Keratinocyte (primary cell): ENCODE measurements around the gene CYTIP. TPM values are rescaled to one million over a fixed set of nuclear protein-coding genes. Genes with fewer than 3 reads are reported as not detected.

Experiments
- DNase-seq: peaks from one replicate; pipeline ENCODE4 v3.0.0-alpha.2; 2011; ENCODE audit warnings: low read depth, missing footprints, low spot score
- FAIRE-seq: peaks from 2 replicates; lab custom pipeline; 2011; peaks lifted over from hg19 to GRCh38; lab: Jason Lieb, UNC
- H2AFZ ChIP-seq: 2 replicates; pipeline ENCODE4 v1.6.0; 2012; ENCODE audit warnings: low read length, control low read depth, inconsistent platforms; ENCODE audit not compliant: control insufficient read depth
- H3K27ac ChIP-seq: 2 replicates; pipeline ENCODE4 v1.5.1; 2011; ENCODE audit warnings: low read length; ENCODE audit not compliant: control insufficient read depth, insufficient read depth
- H3K27me3 ChIP-seq: 3 replicates; pipeline ENCODE4 v1.6.0; 2011; ENCODE audit warnings: low read length; ENCODE audit not compliant: control insufficient read depth, insufficient read depth; ENCODE audit errors: extremely low read depth
- H3K36me3 ChIP-seq, 2 experiments: 2 replicates in 1 of 2; 3 replicates in 1 of 2; pipeline ENCODE4 v1.5.1; 2011; ENCODE audit warnings: low read length in 2 of 2, mild to moderate bottlenecking in 1 of 2; ENCODE audit not compliant: control insufficient read depth in 2 of 2, insufficient read depth in 2 of 2; ENCODE audit errors: extremely low read depth in 1 of 2
- H3K4me1 ChIP-seq: 3 replicates; pipeline ENCODE4 v1.5.1; 2011; ENCODE audit warnings: low read length; ENCODE audit not compliant: control insufficient read depth, insufficient read depth; ENCODE audit errors: extremely low read depth
- H3K4me2 ChIP-seq: 3 replicates; pipeline ENCODE4 v1.6.0; 2011; ENCODE audit warnings: low read depth, low read length; ENCODE audit not compliant: control insufficient read depth, insufficient read depth; ENCODE audit errors: extremely low read depth
- H3K4me3 ChIP-seq, 3 experiments: fragments of 200-600 bp in 1 of 3; sonication (generic) in 1 of 3; 2 replicates in 2 of 3; 3 replicates in 1 of 3; pipeline ENCODE4 v1.5.1; 2011 to 2016; ENCODE audit warnings: low read length in 3 of 3, mild to moderate bottlenecking in 3 of 3, control low read depth in 2 of 3, inconsistent platforms in 1 of 3, low read depth in 1 of 3, mixed read lengths in 1 of 3, mixed run types in 1 of 3, moderate library complexity in 1 of 3; ENCODE audit not compliant: control insufficient read depth in 2 of 3, insufficient read depth in 2 of 3; ENCODE audit errors: extremely low read depth in 1 of 3
- H3K79me2 ChIP-seq: 2 replicates; pipeline ENCODE4 v1.6.0; 2012; ENCODE audit warnings: low read length; ENCODE audit not compliant: control insufficient read depth, insufficient read depth
- H3K9ac ChIP-seq: 3 replicates; pipeline ENCODE4 v1.6.0; 2011; ENCODE audit warnings: low read length; ENCODE audit not compliant: control insufficient read depth, insufficient read depth; ENCODE audit errors: extremely low read depth
- H3K9me1 ChIP-seq: 3 replicates; pipeline ENCODE4 v1.6.0; 2011; ENCODE audit warnings: low read length; ENCODE audit not compliant: control insufficient read depth, insufficient read depth; ENCODE audit errors: extremely low read depth
- H3K9me3 ChIP-seq: 2 replicates; pipeline ENCODE4 v1.5.1; 2012; ENCODE audit warnings: low read depth, low read length; ENCODE audit not compliant: control insufficient read depth
- H4K20me1 ChIP-seq: 3 replicates; pipeline ENCODE4 v1.6.0; 2011; ENCODE audit warnings: low read length; ENCODE audit not compliant: control insufficient read depth, insufficient read depth; ENCODE audit errors: extremely low read depth
- CTCF ChIP-seq, 3 experiments: IDR thresholded peaks in 1 of 3; conservative IDR thresholded peaks in 1 of 3; optimal IDR thresholded peaks in 1 of 3; 2 replicates in 2 of 3; 3 replicates in 1 of 3; pipeline versions ENCODE3 to v1.5.1; 2011; ENCODE audit warnings: low read length in 3 of 3, mild to moderate bottlenecking in 3 of 3, moderate library complexity in 2 of 3, control low read depth in 1 of 3, inconsistent platforms in 1 of 3; ENCODE audit not compliant: insufficient read depth in 2 of 3; ENCODE audit errors: extremely low read depth in 1 of 3
- EZH2 ChIP-seq: IDR thresholded peaks from one replicate; pipeline ENCODE4 v1.6.1; 2012; ENCODE audit warnings: inconsistent platforms, mild to moderate bottlenecking, low read length, moderate library complexity
- dilution Hi-C: fragments of 300-500 bp; cut with MboI; formaldehyde crosslinking; loops from one replicate; pipeline ENCODE4 v1.7.0; 2020; ENCODE audit warnings: low sequenced_read_pairs; ENCODE audit not compliant: extremely low pct_ligation_motif_present
- polyA plus RNA-seq, 5 experiments: library from polyadenylated mRNA; depleted of rRNA in 3 of 5; stranded (reverse) in 3 of 5; stranded (forward) in 1 of 5; unstranded in 1 of 5; fragments of >200 nt; gene quantifications; 1 replicate in 1 of 5; 2 replicates in 3 of 5; 3 replicates in 1 of 5; pipeline versions ENCODE4 v1.2.1 to v1.2.3, GENCODE V29; 2011 to 2012; ENCODE audit warnings: missing spikeins in 2 of 5, low read depth in 1 of 5, low replicate concordance in 1 of 5

CYTIP gene
- polyA plus RNA-seq, 1 donor (not counting 4 experiments of a cell fraction or from before 2014, with no cell fraction given) = 0.21 TPM

- no peak for TF ChIP-seq CTCF (optimal IDR thresholded peaks at IDR 0.05 in 1 of 3, IDR thresholded peaks at IDR 0.05 in 1 of 3, conservative IDR thresholded peaks at IDR 0.05 in 1 of 3; ENCODE audit: extremely low read depth in 1 of 3, insufficient read depth in 2 of 3, low read length in 3 of 3)
- no peak for TF ChIP-seq EZH2
- no peaks in the 10 kb centered on the region for H3K9me3 ChIP-seq
- FAIRE-seq (no peak), DNase-seq (no peak)
- H3K36me3 ChIP-seq = no peaks in the 10 kb centered on the region
- no peaks in the 10 kb centered on the region for H4K20me1 ChIP-seq
- H3K27ac ChIP-seq = no peak overlapping the region
- no peaks in the 10 kb centered on the region for H3K9me1 ChIP-seq
- H3K4me3 ChIP-seq = no peak overlapping the region
- H3K27me3 ChIP-seq = no peaks in the 10 kb centered on the region
- H3K9ac ChIP-seq = no peak overlapping the region
- no peaks in the 10 kb centered on the region for H3K79me2 ChIP-seq
- H3K4me1 ChIP-seq = no peaks in the 10 kb centered on the region
- H2AFZ ChIP-seq = no peak overlapping the region
- dilution Hi-C loops = no loop called here
- H3K4me2 ChIP-seq = no peak overlapping the region
Observed at GRCh38 chr2:157424374-157424773, 19.5 kb downstream of the CYTIP start.

- Histone ChIP-seq H2AFZ (no peak overlapping the region), H3K9ac (no peak overlapping the region), H3K36me3 (no peaks in the 10 kb centered on the region), H3K4me2 (no peak overlapping the region), H3K9me3 (no peaks in the 10 kb centered on the region), H3K79me2 (no peaks in the 10 kb centered on the region), H3K4me3 (no peak overlapping the region), H3K4me1 (no peaks in the 10 kb centered on the region), H3K9me1 (no peaks in the 10 kb centered on the region), H3K27me3 (no peaks in the 10 kb centered on the region), H3K27ac (no peak overlapping the region), H4K20me1 (no peaks in the 10 kb centered on the region)
- FAIRE-seq (no peak), DNase-seq (no peak)
- dilution Hi-C loops = no loop called here
- TF ChIP-seq CTCF (optimal IDR thresholded peaks at IDR 0.05 in 1 of 3, IDR thresholded peaks at IDR 0.05 in 1 of 3, conservative IDR thresholded peaks at IDR 0.05 in 1 of 3; ENCODE audit: extremely low read depth in 1 of 3, insufficient read depth in 2 of 3, low read length in 3 of 3) (no peak), EZH2 (no peak)
Observed at GRCh38 chr2:157421964-157422363, 21.9 kb downstream of the CYTIP start.
